Measurements from ENCODE around the gene AQP3.
"Not testable (repeated sequence)": the region's sequence is repeated elsewhere in the genome, so short reads cannot be mapped to it uniquely, and the experiment has no call there.

The AQP3 gene

GRCh38 chr9:33446946-33447798, at the start of gene AQP3:
Gene AQP3, minus strand, starts transcription at chr9:33447593. Its CDS starts 63 bp downstream, at chr9:33447530.
- DNase-seq: peak; percentile 61

GRCh38 chr9:33493819-33494218, 46.4 kb upstream of the AQP3 start:
- not testable (repeated sequence) for DNase-seq

GRCh38 chr9:33489066-33489465, 41.7 kb upstream of the AQP3 start:
- DNase-seq: no peak

- DNase-seq: not testable (repeated sequence)
Measured at GRCh38 chr9:33485312-33485711, 37.9 kb upstream of the AQP3 start.

GRCh38 chr9:33480976-33481375, 33.6 kb upstream of the AQP3 start:
- no peak for DNase-seq

- no peak for DNase-seq
Measured at GRCh38 chr9:33480106-33480505, 32.7 kb upstream of the AQP3 start.

- no peak for DNase-seq
Measured at GRCh38 chr9:33476503-33476902, 29.1 kb upstream of the AQP3 start.

- DNase-seq: no peak
Measured at GRCh38 chr9:33475357-33475756, 28.0 kb upstream of the AQP3 start.

- DNase-seq: peak; percentile 96
Measured at GRCh38 chr9:33473643-33474352, 26.4 kb upstream of the AQP3 start, which contains the start of gene NOL6. Gene NOL6, minus strand, starts transcription at chr9:33473924. Its CDS starts 82 bp downstream, at chr9:33473842.

- no peak for DNase-seq
Measured at GRCh38 chr9:33472881-33473615, 25.7 kb upstream of the AQP3 start.

GRCh38 chr9:33472171-33472880, 24.9 kb upstream of the AQP3 start:
- DNase-seq: no peak

GRCh38 chr9:33471361-33471760, 24.0 kb upstream of the AQP3 start:
- DNase-seq: no peak

GRCh38 chr9:33469891-33470290, 22.5 kb upstream of the AQP3 start:
- no peak for DNase-seq

- no peak for DNase-seq
Measured at GRCh38 chr9:33468797-33469621, 21.6 kb upstream of the AQP3 start.

GRCh38 chr9:33468215-33468730, 20.9 kb upstream of the AQP3 start:
- DNase-seq: no peak

GRCh38 chr9:33467526-33467925, 20.1 kb upstream of the AQP3 start:
- DNase-seq: no peak

GRCh38 chr9:33466565-33467495, 19.4 kb upstream of the AQP3 start:
- DNase-seq: peak; percentile 58

- DNase-seq: no peak
Measured at GRCh38 chr9:33465596-33466564, 18.5 kb upstream of the AQP3 start.

- DNase-seq: no peak
Measured at GRCh38 chr9:33465096-33465495, 17.7 kb upstream of the AQP3 start.
